Kidney (tissue), 14 donors: ENCODE results near the gene JARID2. TPM values are rescaled to one million over a fixed set of nuclear protein-coding genes. Genes with fewer than 3 reads are reported as not detected.

Experiments used
- DNase-seq, 5 donors: peaks; one replicate each; pipeline ENCODE4 v3.0.0-alpha.2; 2013 to 2020
- FAIRE-seq: peaks from 2 replicates; lab custom pipeline; 2012; peaks lifted over from hg19 to GRCh38; lab: Jason Lieb, UNC
- H3K27ac ChIP-seq, 2 donors: one replicate each; pipeline ENCODE4 v1.7.0; 2013; ENCODE audit warnings: low read depth in 2 of 2, low read length in 2 of 2, inconsistent platforms in 1 of 2
- H3K27me3 ChIP-seq: one replicate; pipeline ENCODE4 v1.7.1; 2013; ENCODE audit warnings: low read length, inconsistent platforms; ENCODE audit not compliant: control insufficient read depth, insufficient read depth
- H3K36me3 ChIP-seq, 3 donors: one replicate each; pipeline versions ENCODE4 v1.7.0 to v1.7.1; 2013; ENCODE audit warnings: low read length in 3 of 3, control low read depth in 1 of 3, inconsistent platforms in 1 of 3; ENCODE audit not compliant: insufficient read depth in 3 of 3, control insufficient read depth in 2 of 3
- H3K4me1 ChIP-seq, 3 donors: one replicate each; pipeline versions ENCODE4 v1.7.0 to v1.7.1; 2013; ENCODE audit warnings: low read length in 3 of 3, inconsistent platforms in 1 of 3, low read depth in 1 of 3; ENCODE audit not compliant: control insufficient read depth in 2 of 3, insufficient read depth in 2 of 3
- H3K4me3 ChIP-seq, 3 donors: one replicate each; pipeline versions ENCODE4 v1.7.0 to v1.8.1; 2013; ENCODE audit warnings: low read length in 3 of 3, control low read depth in 1 of 3, inconsistent platforms in 1 of 3
- H3K9ac ChIP-seq, 3 donors: one replicate each; pipeline versions ENCODE4 v1.7.0 to v1.7.1; 2013; ENCODE audit warnings: low read length in 3 of 3, control low read depth in 1 of 3, inconsistent platforms in 1 of 3
- H3K9me3 ChIP-seq, 3 donors: one replicate each; pipeline versions ENCODE4 v1.7.0 to v1.7.1; 2013; ENCODE audit warnings: low read length in 3 of 3, control low read depth in 1 of 3, inconsistent platforms in 1 of 3; ENCODE audit not compliant: control insufficient read depth in 2 of 3, insufficient read depth in 1 of 3
- CTCF ChIP-seq: IDR thresholded peaks from 3 replicates; pipeline ENCODE4 v1.5.1; 2012; ENCODE audit warnings: mild to moderate bottlenecking, moderate library complexity, borderline replicate concordance; ENCODE audit not compliant: insufficient read depth; ENCODE audit errors: extremely low read depth
- intact Hi-C: fragments of 100-400 bp; cut with DNase I; formaldehyde crosslinking; loops from one replicate; pipeline ENCODE4 v1.11.1; 2022
- polyA plus RNA-seq: library from polyadenylated mRNA; stranded (reverse); fragments of 350-450 nt; fragmentation: Illumina TruSeq; extraction: RNeasy Lipid Tissue Mini Kit (QIAGEN cat#74804); gene quantifications from one replicate; pipeline ENCODE4 v1.2.3, GENCODE V29; 2014; ENCODE audit warnings: low read depth, low replicate concordance; ENCODE audit not compliant: insufficient read depth
- total RNA-seq: library from RNA; stranded (reverse); fragmentation: NEBNext Ultra II Directional; extraction: Animal tissue kit (Norgen Biotek cat#: 25700); gene quantifications from one replicate; pipeline ENCODE4 v1.2.1, GENCODE V29; 2021
- donor health status: control.
- donor health status: control.
- donor health status: control.
- donor health status: control.
- donor health status: control.
- donor health status: DM: yes; HTN: yes; CAD: no.
- donor health status: Normal renal cell carcinoma (clear cell type).

JARID2 gene
- total and polyA plus RNA-seq, 2 donors from 2014 or later, result 1.8 to 12.3 TPM

- TF ChIP-seq CTCF, result no peak
- Histone ChIP-seq H3K4me3 (no peak overlapping the region), H3K36me3 (peaks cover 2 to 5% (median 3%) of the 10 kb centered on the region in 3 donors), H3K27ac (no peak overlapping the region), H3K27me3 (no peaks in the 10 kb centered on the region), H3K4me1 (peaks cover under 1 to 2% (median 2%) of the 10 kb centered on the region in 3 donors), H3K9me3 (no peaks in the 10 kb centered on the region), H3K9ac (no peak overlapping the region)
- intact Hi-C loops, result no loop called here
- FAIRE-seq (no peak), DNase-seq (no peak)
Observed at GRCh38 chr6:15453622-15454021, 207.8 kb downstream of the JARID2 start.

GRCh38 chr6:15456422-15456821, 210.6 kb downstream of the JARID2 start:
- DNase-seq, result no peak
- no peak overlapping the region for H3K9ac ChIP-seq
- no peak overlapping the region for H3K4me3 ChIP-seq
- H3K4me1 ChIP-seq, result no peaks in the 10 kb centered on the region
- TF ChIP-seq CTCF, result no peak
- peaks cover 2 to 5% (median 3%) of the 10 kb centered on the region in 3 donors for H3K36me3 ChIP-seq
- intact Hi-C loops, result no loop called here
- no peaks in the 10 kb centered on the region for H3K27me3 ChIP-seq
- H3K9me3 ChIP-seq, result no peaks in the 10 kb centered on the region
- no peak for FAIRE-seq
- no peak overlapping the region for H3K27ac ChIP-seq

GRCh38 chr6:15457121-15457650, 211.3 kb downstream of the JARID2 start:
- Histone ChIP-seq H3K4me1 (no peaks in the 10 kb centered on the region), H3K27me3 (no peaks in the 10 kb centered on the region), H3K27ac (no peak overlapping the region), H3K4me3 (no peak overlapping the region), H3K9me3 (no peaks in the 10 kb centered on the region), H3K36me3 (peaks cover 2 to 5% (median 3%) of the 10 kb centered on the region in 3 donors), H3K9ac (no peak overlapping the region)
- DNase-seq (no peak), FAIRE-seq (no peak)
- TF ChIP-seq CTCF, result no peak
- intact Hi-C loops, result no loop called here

GRCh38 chr6:15458021-15458459, 212.2 kb downstream of the JARID2 start:
- H3K36me3 ChIP-seq, result peaks cover 0 to 4% (median 3%) of the 10 kb centered on the region in 3 donors
- no peak overlapping the region for H3K9ac ChIP-seq
- H3K9me3 ChIP-seq, result no peaks in the 10 kb centered on the region
- FAIRE-seq (no peak), DNase-seq (no peak)
- no peak for TF ChIP-seq CTCF
- intact Hi-C loops, result no loop called here
- H3K4me3 ChIP-seq, result no peak overlapping the region
- peaks cover 0 to under 1% (median 0%) of the 10 kb centered on the region in 3 donors for H3K4me1 ChIP-seq
- H3K27me3 ChIP-seq, result no peaks in the 10 kb centered on the region
- H3K27ac ChIP-seq, result no peak overlapping the region
